NCI-H187 (cell line): ENCODE data around the gene LGALS9.

Experiments
- DNase-seq, 2 experiments: peaks; one replicate each; lab custom pipeline; 2025; lab: John Stamatoyannopoulos, UW

The LGALS9 gene

DNA sequence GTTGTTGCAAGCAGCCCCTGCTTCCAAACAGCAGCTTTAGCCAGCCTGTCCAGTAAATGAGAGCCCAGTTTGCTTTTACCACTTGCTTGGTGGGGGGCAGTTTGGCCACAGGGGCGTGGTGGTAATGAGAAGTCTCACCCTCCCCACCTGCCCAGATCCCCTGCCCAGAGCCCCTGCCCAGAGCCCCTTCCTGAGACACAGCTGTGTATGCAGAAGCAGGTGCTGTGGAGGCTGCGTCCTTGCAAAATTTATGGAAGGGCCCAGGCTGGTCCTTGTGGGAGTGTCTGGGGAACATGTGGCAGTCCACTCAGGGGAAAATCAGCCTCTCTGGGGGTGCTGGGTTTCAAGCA lies 27.6 kb upstream of the LGALS9 start:
- DNase-seq = no peak

GRCh38 chr17:27603880-27604794 lies 26.9 kb upstream of the LGALS9 start:
- no peak for DNase-seq

GRCh38 chr17:27605409-27605808 lies 25.6 kb upstream of the LGALS9 start:
- DNase-seq = no peak

- no peak for DNase-seq
These were observed 23.4 kb upstream of the LGALS9 start for GRCh38 chr17:27607521-27608091.

- DNase-seq = no peak
These were observed 22.4 kb upstream of the LGALS9 start for GRCh38 chr17:27608328-27609230.

- no peak for DNase-seq
These were observed 21.2 kb upstream of the LGALS9 start for GRCh38 chr17:27609611-27610303.

- DNase-seq = no peak
These were observed 20.7 kb upstream of the LGALS9 start for GRCh38 chr17:27610304-27610677.

DNA sequence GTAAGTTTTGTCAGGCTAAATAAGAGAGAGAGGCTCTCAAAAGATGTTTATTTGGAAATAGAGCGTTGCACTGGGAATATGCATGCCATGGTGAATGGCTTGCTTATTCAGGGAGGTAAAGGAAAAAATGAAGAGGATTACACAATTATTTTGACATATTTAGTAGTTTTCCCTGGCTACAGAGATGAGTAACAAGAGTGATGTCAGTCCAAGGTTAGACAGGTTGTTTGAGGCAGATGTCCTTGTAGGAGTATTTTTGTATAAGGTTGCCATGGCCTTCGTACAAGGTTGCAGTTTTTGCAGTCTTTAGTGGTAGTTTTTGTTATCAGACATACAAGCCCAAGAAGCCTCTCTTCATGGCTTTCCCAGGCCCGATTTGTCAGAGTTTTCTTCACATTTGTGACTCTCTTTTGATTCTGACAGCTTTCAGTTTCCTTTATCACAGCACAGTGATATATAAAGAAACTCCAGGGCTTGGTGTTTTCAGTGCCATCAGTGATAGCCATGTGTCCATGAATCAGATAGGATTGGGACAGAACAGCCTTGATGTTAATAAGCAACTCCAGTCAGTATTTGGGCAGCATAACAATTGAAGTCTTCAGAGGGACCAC lies 18.7 kb upstream of the LGALS9 start:
- DNase-seq = no peak

GRCh38 chr17:27613433-27613832 lies 17.6 kb upstream of the LGALS9 start:
- DNase-seq = no peak

DNA sequence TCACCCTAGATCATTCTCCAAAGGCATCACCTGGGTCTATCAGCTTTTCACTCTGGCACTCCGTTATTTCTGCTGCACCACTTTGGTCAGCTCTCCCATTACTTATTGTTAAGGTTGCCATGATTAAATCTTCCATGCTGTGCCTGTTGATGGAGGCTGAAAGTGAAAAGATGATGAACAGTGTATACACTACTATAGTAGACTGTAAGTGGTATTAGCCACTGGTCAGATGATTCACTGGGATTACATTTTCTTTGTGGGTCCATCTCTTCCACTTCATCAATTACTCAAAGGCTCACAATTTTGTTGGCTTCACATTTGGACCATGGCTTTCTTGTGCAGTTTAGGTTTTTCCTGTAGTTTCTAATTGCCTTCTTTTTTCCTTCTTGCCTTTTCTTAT lies 15.9 kb upstream of the LGALS9 start:
- no peak for DNase-seq

GRCh38 chr17:27616414-27616813 lies 14.6 kb upstream of the LGALS9 start:
- DNase-seq = no peak

GRCh38 chr17:27618417-27618816 lies 12.6 kb upstream of the LGALS9 start:
- no peak for DNase-seq

DNA sequence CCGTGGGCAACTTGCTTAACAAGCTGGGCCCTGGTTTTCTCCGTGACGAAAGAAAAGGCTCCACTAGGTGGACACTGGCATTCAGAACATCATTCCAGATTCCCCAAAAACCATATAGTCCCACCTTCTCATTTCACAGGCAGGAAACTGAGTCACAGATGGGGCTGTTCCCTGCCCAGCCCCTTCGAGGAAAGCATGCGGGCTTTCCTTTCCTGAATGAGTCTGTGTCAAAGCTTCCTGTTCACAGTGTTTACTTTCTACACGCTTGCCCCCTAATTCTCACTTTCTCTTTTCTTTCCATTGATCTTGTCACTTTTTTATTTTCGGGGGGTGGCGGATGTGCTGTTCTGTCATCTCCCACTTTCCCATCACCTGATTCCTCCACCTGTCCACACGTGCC lies 10.3 kb upstream of the LGALS9 start:
- no peak for DNase-seq

DNA sequence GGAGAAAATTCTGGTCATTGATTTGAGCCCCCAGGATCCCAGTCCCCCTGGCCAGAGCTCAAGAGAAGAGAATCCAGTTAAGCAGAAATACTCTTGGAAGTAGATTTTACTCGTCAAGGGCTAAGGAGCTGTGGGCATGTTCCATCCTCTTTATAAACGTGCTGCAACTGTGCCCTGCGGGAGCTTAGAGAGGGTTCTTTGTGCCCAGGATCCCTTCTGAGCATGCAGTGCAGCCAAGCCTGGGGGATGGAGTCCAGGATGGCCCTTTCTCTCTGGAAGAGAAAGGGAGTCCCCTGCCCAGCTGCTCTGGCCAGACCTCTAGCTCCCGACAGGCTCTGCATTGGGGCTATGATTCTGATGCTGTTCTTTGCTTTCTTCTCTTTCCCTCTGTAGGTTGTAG lies 9.5 kb upstream of the LGALS9 start:
- DNase-seq = no peak

- no peak for DNase-seq
These were observed 8.9 kb upstream of the LGALS9 start for GRCh38 chr17:27621942-27622559.

- no peak for DNase-seq
These were observed 8.0 kb upstream of the LGALS9 start for GRCh38 chr17:27622986-27623385.

DNA sequence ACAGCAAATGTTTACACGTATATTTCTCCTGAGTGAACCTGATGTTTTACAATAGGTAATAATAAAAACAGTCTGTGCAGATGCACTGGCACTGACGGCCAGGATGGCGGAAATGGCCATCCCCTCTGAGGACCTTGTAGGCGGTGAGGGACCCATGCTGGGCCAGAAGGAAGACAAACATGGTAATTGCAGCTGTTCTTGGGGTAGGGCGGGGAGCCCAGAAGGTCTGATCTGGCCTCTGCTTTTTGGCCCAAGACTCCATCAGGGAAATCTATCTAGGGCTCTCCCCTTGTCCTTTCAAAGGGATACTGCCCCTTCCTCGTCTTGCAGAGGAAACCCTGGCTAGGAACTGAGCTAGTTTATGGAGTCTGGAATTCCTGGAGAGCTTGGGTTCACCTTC lies 7.4 kb upstream of the LGALS9 start:
- no peak for DNase-seq

- DNase-seq = no peak
These were observed 6.4 kb upstream of the LGALS9 start for GRCh38 chr17:27624539-27624938.

- no peak for DNase-seq
These were observed 5.1 kb upstream of the LGALS9 start for GRCh38 chr17:27625856-27626255.

- DNase-seq = no peak
These were observed 3.5 kb upstream of the LGALS9 start for GRCh38 chr17:27627514-27627913.

DNA sequence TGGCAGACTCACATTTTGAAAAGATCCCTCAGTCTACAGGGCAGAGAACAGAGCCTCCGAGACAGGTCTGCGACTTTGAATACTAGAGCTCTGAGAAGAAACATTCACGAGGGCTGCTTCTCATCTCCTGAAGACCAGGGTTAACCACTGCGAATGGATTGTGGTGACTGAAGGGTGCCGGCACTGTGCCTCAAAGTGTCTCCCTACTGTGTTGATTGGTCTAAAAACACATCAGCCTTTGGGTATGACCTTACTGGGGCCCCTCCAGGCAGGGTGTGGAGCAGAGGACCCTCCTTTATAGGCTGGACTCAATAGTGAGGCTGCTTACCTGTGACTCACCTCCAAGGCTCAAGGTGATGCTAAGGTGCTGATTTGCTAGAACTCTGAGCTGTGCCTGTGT lies 2.6 kb upstream of the LGALS9 start:
- no peak for DNase-seq
